RCC 7860 (cell line): ENCODE data around the gene SMOC2.
"Not testable (repeated sequence)": the region's sequence is repeated elsewhere in the genome, so short reads cannot be mapped to it uniquely, and the experiment has no call there.

Source experiments
- DNase-seq: peaks from one replicate; pipeline ENCODE4 v3.0.0-alpha.2; 2015; ENCODE audit warnings: low spot score
- FAIRE-seq: peaks from 2 replicates; lab custom pipeline; 2012; peaks lifted over from hg19 to GRCh38; lab: Jason Lieb, UNC

Gene SMOC2

GRCh38 chr6:168699631-168700295 is 258.8 kb downstream of the SMOC2 start:
- no peak for DNase-seq

GRCh38 chr6:168700880-168701279 is 259.9 kb downstream of the SMOC2 start:
- DNase-seq (no peak), FAIRE-seq (no peak)

More at GRCh38 chr6:168699631-168700295, 258.8 kb downstream of the SMOC2 start:
- FAIRE-seq = no peak

GRCh38 chr6:168703990-168704389 is 263.0 kb downstream of the SMOC2 start:
- FAIRE-seq (no peak), DNase-seq (no peak)

GRCh38 chr6:168704678-168705077 is 263.7 kb downstream of the SMOC2 start:
- DNase-seq = no peak

GRCh38 chr6:168705271-168705670 is 264.3 kb downstream of the SMOC2 start:
- DNase-seq, FAIRE-seq: not testable (repeated sequence)

More at GRCh38 chr6:168704678-168705077, 263.7 kb downstream of the SMOC2 start:
- no peak for FAIRE-seq

- no peak for FAIRE-seq
- no peak for DNase-seq
Observed at GRCh38 chr6:168706471-168707177, 265.6 kb downstream of the SMOC2 start.

- no peak for DNase-seq
Observed at GRCh38 chr6:168708526-168708925, 267.5 kb downstream of the SMOC2 start.

GRCh38 chr6:168708984-168709383 is 268.0 kb downstream of the SMOC2 start:
- DNase-seq (no peak), FAIRE-seq (no peak)

More at GRCh38 chr6:168708526-168708925, 267.5 kb downstream of the SMOC2 start:
- FAIRE-seq = no peak

- no peak for FAIRE-seq
- no peak for DNase-seq
Observed at GRCh38 chr6:168709390-168709789, 268.4 kb downstream of the SMOC2 start.

- DNase-seq (no peak), FAIRE-seq (no peak)
Observed at GRCh38 chr6:168709991-168710390, 269.0 kb downstream of the SMOC2 start.

- DNase-seq (no peak), FAIRE-seq (no peak)
Observed at GRCh38 chr6:168711049-168711640, 270.2 kb downstream of the SMOC2 start.

GRCh38 chr6:168711666-168712300 is 270.8 kb downstream of the SMOC2 start:
- DNase-seq (no peak), FAIRE-seq (no peak)

GRCh38 chr6:168712993-168713392 is 272.0 kb downstream of the SMOC2 start:
- FAIRE-seq = no peak
- no peak for DNase-seq

- FAIRE-seq = no peak
Observed at GRCh38 chr6:168713839-168714238, 272.9 kb downstream of the SMOC2 start.

GRCh38 chr6:168714547-168715260 is 273.7 kb downstream of the SMOC2 start:
- no peak for DNase-seq
- no peak for FAIRE-seq

More at GRCh38 chr6:168713839-168714238, 272.9 kb downstream of the SMOC2 start:
- no peak for DNase-seq

GRCh38 chr6:168715643-168716481 is 274.9 kb downstream of the SMOC2 start:
- DNase-seq (no peak), FAIRE-seq (no peak)

GRCh38 chr6:168716581-168716980 is 275.6 kb downstream of the SMOC2 start:
- FAIRE-seq = no peak

GRCh38 chr6:168717491-168717890 is 276.5 kb downstream of the SMOC2 start:
- no peak for FAIRE-seq
- DNase-seq = no peak

More at GRCh38 chr6:168716581-168716980, 275.6 kb downstream of the SMOC2 start:
- no peak for DNase-seq
